H1 (cell line): ENCODE results near the gene RPTOR. TPM values are rescaled to one million over a fixed set of nuclear protein-coding genes. Genes with fewer than 3 reads are reported as not detected.

Experiments
- PHF8 ChIP-seq: fragments of 200-600 bp; sonication (generic); conservative IDR thresholded peaks from 2 replicates; pipeline ENCODE4 v1.7.1; 2012; ENCODE audit warnings: low read depth, mild to moderate bottlenecking, inconsistent platforms, low read length, moderate library complexity
- polyA plus RNA-seq, 7 experiments: library from polyadenylated mRNA; depleted of rRNA in 3 of 7; stranded (reverse) in 5 of 7; unstranded in 2 of 7; fragments of >200 nt in 5 of 7; fragments of 200-250 nt in 2 of 7; gene quantifications; 1 replicate in 5 of 7; 2 replicates in 1 of 7; 4 replicates in 1 of 7; pipeline versions ENCODE4 v1.2.1 to v1.2.3, GENCODE V29; 2011 to 2013; ENCODE audit warnings: missing spikeins in 2 of 7, mixed read lengths in 2 of 7
- total RNA-seq: library from RNA; stranded (reverse); fragmentation: NEBNext Ultra II Directional; extraction: Animal tissue kit (Norgen Biotek cat#: 25700); gene quantifications from 2 replicates; pipeline ENCODE4 v1.2.1, GENCODE V29; 2021

RPTOR gene
- total and polyA plus RNA-seq, 2 of the 8 experiments (the other 6 are each of a cell fraction or from before 2014, with no cell fraction given) = 6.9 to 28.7 TPM

GRCh38 chr17:80706463-80706867 lies 161.8 kb downstream of the RPTOR start (continued):
- TF ChIP-seq PHF8 = no peak
